Breast epithelium (tissue), 3 donors: ENCODE data around the gene ZSWIM7.

ENCODE experiments used
- POLR2A ChIP-seq: fragments of 450-650 bp; IDR thresholded peaks from one replicate; pipeline ENCODE4 v1.6.1; 2016; ENCODE audit warnings: antibody characterized with exemption, mild to moderate bottlenecking, moderate library complexity
- TF ChIP-seq, protein P1 (sequence below), 3 donors: fragments of 450-650 bp; IDR thresholded peaks; one replicate each; pipeline ENCODE4 v1.5.1; 2016 to 2017; ENCODE audit warnings: antibody characterized with exemption in 3 of 3, mild to moderate bottlenecking in 3 of 3, moderate library complexity in 3 of 3

DNA sequence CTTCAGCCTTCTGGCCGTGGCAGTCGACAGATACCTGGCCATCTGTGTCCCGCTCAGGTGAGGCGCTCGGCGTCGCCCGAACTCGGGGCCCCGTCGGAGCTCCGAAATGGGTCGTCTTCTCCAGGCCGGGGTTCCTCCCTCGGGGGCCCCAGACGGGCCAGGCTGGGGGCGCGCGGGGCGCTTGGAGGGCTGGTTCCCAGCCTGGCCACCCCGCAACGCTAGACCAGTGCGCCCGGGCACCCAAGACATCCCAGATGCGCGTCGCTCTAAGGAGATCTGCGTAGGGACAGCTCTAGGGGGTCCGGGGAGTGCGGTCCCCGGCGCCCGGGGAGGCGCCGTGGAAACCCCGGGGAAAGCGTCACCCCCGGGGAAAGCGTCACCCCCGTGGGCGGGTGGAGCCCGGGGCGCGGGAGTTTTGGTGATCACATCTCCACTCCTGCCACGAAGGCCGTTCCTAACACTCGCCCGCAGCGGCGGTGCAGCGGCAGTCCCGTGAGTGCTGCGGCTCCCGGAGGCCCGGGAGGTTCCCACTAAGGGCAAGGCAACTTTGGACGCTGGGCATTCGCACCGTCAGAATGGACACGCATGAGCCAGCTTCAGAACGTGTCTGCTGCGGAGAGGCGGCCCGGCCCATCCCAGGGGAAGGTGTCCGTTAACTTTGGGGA is 53.8 kb downstream of the ZSWIM7 start:
- no peak for TF ChIP-seq POLR2A
- TF ChIP-seq, protein P1, sequence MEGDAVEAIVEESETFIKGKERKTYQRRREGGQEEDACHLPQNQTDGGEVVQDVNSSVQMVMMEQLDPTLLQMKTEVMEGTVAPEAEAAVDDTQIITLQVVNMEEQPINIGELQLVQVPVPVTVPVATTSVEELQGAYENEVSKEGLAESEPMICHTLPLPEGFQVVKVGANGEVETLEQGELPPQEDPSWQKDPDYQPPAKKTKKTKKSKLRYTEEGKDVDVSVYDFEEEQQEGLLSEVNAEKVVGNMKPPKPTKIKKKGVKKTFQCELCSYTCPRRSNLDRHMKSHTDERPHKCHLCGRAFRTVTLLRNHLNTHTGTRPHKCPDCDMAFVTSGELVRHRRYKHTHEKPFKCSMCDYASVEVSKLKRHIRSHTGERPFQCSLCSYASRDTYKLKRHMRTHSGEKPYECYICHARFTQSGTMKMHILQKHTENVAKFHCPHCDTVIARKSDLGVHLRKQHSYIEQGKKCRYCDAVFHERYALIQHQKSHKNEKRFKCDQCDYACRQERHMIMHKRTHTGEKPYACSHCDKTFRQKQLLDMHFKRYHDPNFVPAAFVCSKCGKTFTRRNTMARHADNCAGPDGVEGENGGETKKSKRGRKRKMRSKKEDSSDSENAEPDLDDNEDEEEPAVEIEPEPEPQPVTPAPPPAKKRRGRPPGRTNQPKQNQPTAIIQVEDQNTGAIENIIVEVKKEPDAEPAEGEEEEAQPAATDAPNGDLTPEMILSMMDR (IDR thresholded peaks at IDR 0.05) = no peak
